Activated gamma-delta T cell treated with Interleukin-2 at 50 U/mL for 16 hours (primary cell): Measurements from ENCODE around the gene PREP.
"Not testable (repeated sequence)": the region's sequence is repeated elsewhere in the genome, so short reads cannot be mapped to it uniquely, and the experiment has no call there.

Experiments used
- DNase-seq: peaks from one replicate; pipeline ENCODE4 v3.0.0-alpha.2; 2020

The PREP gene

GRCh38 chr6:105259913-105260889 is 142.7 kb downstream of the PREP start:
- DNase-seq: no peak

- no peak for DNase-seq
These were observed 144.1 kb downstream of the PREP start for GRCh38 chr6:105258816-105259215.

GRCh38 chr6:105257340-105257739 is 145.5 kb downstream of the PREP start:
- DNase-seq: no peak

GRCh38 chr6:105256619-105257018 is 146.3 kb downstream of the PREP start:
- DNase-seq: no peak

- DNase-seq: no peak
These were observed 149.1 kb downstream of the PREP start for GRCh38 chr6:105253787-105254186.

- DNase-seq: no peak
These were observed 151.2 kb downstream of the PREP start for GRCh38 chr6:105251689-105252088.

GRCh38 chr6:105250533-105250932 is 152.3 kb downstream of the PREP start:
- no peak for DNase-seq

- DNase-seq: no peak
These were observed 159.4 kb downstream of the PREP start for GRCh38 chr6:105243487-105243886.

GRCh38 chr6:105235155-105235554 is 167.7 kb downstream of the PREP start:
- no peak for DNase-seq

- not testable (repeated sequence) for DNase-seq
These were observed 171.1 kb downstream of the PREP start for GRCh38 chr6:105231771-105232170.
